Bone marrow (tissue), 2 donors: ENCODE measurements around the gene IFNL2.

ENCODE experiments used
- DNase-seq, 2 donors: peaks; one replicate each; lab custom pipeline; 2025; lab: John Stamatoyannopoulos, UW

The IFNL2 gene

GRCh38 chr19:39318071-39318470, 49.9 kb downstream of the IFNL2 start:
- no peak for DNase-seq

GRCh38 chr19:39318690-39319089, 50.5 kb downstream of the IFNL2 start:
- no peak for DNase-seq

DNA sequence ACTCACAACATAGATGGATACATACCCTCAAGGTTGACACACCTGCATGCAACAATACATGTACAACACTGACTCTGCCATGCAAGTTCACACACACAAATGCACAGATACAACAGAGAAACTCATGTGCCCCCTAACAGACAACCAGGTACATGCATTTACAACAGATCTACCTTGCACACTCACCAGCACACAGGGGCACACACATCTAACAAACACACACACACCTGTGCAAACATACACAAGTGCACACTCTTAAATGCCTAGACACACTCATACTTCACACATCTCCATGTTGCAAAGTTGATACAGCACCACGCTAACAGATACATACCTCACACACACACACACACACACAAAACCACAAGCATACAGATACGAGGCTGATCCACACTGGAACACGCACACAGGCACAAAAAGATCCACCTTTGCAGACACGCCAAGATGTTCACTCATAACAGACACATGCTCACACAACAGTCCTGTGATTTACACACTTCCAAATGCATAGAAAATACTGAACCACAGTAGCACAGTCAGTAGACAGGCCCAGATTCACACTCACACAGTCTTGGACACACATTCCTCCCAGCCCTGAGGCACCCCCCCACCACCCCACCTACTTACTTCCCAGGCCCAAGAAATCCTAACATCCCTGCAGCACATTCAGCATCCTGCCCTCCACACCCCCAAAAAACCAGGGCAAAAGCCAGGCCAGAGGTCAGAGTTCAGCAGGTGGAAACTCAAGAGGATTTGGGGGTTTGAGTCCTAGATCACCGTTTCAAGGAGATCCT, 51.1 kb downstream of the IFNL2 start:
- DNase-seq: no peak
